CD4-positive, alpha-beta T cell treated with Interleukin-6 for 4 hours (primary cell): ENCODE data around the gene SPATA21.
"Not testable (repeated sequence)": the region's sequence is repeated elsewhere in the genome, so short reads cannot be mapped to it uniquely, and the experiment has no call there.

Experiments
- DNase-seq: peaks from one replicate; pipeline ENCODE4 v3.0.0-alpha.2; 2020; ENCODE audit warnings: mixed read lengths

The SPATA21 gene

GRCh38 chr1:16376971-16377370, 60.3 kb downstream of the SPATA21 start:
- no peak for DNase-seq

GRCh38 chr1:16375521-16376340, 61.5 kb downstream of the SPATA21 start:
- DNase-seq, result no peak

- DNase-seq, result no peak
These were observed 63.0 kb downstream of the SPATA21 start for GRCh38 chr1:16374266-16374665.

GRCh38 chr1:16372535-16373285, 64.5 kb downstream of the SPATA21 start:
- DNase-seq, result no peak

- no peak for DNase-seq
These were observed 65.5 kb downstream of the SPATA21 start for GRCh38 chr1:16371725-16372124.

GRCh38 chr1:16369821-16370220, 67.4 kb downstream of the SPATA21 start:
- DNase-seq, result no peak

- peak; percentile 16 for DNase-seq
These were observed 69.0 kb downstream of the SPATA21 start for GRCh38 chr1:16367968-16368890.

- DNase-seq, result peak; percentile 85
These were observed 69.8 kb downstream of the SPATA21 start for GRCh38 chr1:16367258-16367967.

- DNase-seq, result peak; percentile 96
These were observed 70.4 kb downstream of the SPATA21 start, which contains the start of gene SZRD1 for GRCh38 chr1:16366722-16367257. SZRD1 (plus strand) TSS chr1:16367242; CDS start chr1:16367258, 16 bp downstream.

- not testable (repeated sequence) for DNase-seq
These were observed 72.1 kb downstream of the SPATA21 start for GRCh38 chr1:16365146-16365498.

- no peak for DNase-seq
These were observed 80.4 kb downstream of the SPATA21 start for GRCh38 chr1:16356867-16357266.

- no peak for DNase-seq
These were observed 82.6 kb downstream of the SPATA21 start for GRCh38 chr1:16354619-16355018.

- no peak for DNase-seq
These were observed 84.2 kb downstream of the SPATA21 start for GRCh38 chr1:16352842-16353535.

GRCh38 chr1:16351994-16352841, 85.0 kb downstream of the SPATA21 start, which contains the start of gene FBXO42:
FBXO42 (minus strand) TSS chr1:16352480; CDS start chr1:16315418, 37,062 bp downstream.
- DNase-seq, result peak; percentile 92

- DNase-seq, result peak; percentile 2
These were observed 85.7 kb downstream of the SPATA21 start for GRCh38 chr1:16351456-16351993.

GRCh38 chr1:16349847-16350406, 87.3 kb downstream of the SPATA21 start:
- no peak for DNase-seq
